ENCODE data around the gene RAMP2.

DNA sequence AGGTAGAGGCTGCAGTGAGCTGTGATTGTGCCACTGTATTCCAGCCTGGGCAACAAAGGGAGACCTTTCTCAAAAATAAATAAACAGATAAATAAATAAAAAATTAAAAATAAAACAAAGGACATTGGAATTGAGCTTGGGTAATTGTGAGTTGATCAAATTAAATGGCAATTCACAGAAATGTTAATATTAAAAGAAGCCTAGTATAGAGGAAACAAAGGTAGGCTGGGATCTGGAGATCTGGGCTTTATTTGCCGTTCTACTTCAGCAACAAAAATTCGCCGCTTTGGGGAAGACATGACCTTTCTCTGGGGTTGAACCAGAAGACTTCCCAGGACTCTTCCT is 11.9 kb downstream of the RAMP2 start:
- TF ChIP-seq, protein P1, sequence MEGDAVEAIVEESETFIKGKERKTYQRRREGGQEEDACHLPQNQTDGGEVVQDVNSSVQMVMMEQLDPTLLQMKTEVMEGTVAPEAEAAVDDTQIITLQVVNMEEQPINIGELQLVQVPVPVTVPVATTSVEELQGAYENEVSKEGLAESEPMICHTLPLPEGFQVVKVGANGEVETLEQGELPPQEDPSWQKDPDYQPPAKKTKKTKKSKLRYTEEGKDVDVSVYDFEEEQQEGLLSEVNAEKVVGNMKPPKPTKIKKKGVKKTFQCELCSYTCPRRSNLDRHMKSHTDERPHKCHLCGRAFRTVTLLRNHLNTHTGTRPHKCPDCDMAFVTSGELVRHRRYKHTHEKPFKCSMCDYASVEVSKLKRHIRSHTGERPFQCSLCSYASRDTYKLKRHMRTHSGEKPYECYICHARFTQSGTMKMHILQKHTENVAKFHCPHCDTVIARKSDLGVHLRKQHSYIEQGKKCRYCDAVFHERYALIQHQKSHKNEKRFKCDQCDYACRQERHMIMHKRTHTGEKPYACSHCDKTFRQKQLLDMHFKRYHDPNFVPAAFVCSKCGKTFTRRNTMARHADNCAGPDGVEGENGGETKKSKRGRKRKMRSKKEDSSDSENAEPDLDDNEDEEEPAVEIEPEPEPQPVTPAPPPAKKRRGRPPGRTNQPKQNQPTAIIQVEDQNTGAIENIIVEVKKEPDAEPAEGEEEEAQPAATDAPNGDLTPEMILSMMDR (IDR thresholded peaks at IDR 0.05), result no peak
- TF ChIP-seq USF2 (CRISPR knock-in tag; IDR thresholded peaks at IDR 0.05) (no peak), NR2C2 (CRISPR knock-in tag; IDR thresholded peaks at IDR 0.05) (no peak), ZMAT4 (CRISPR knock-in tag; IDR thresholded peaks at IDR 0.05) (no peak), RELA (CRISPR knock-in tag; IDR thresholded peaks at IDR 0.05; ENCODE audit: borderline replicate concordance) (no peak), NR1H2 (CRISPR knock-in tag; IDR thresholded peaks at IDR 0.05) (no peak), E2F1 (CRISPR knock-in tag; IDR thresholded peaks at IDR 0.05) (no peak), MYBL2 (CRISPR knock-in tag; IDR thresholded peaks at IDR 0.05) (no peak), ATF1 (CRISPR knock-in tag; IDR thresholded peaks at IDR 0.05) (no peak), KAT7 (CRISPR knock-in tag; IDR thresholded peaks at IDR 0.05; ENCODE audit: borderline replicate concordance) (no peak), FOXP1 (CRISPR knock-in tag; IDR thresholded peaks at IDR 0.05; ENCODE audit: borderline replicate concordance) (no peak)
- TF ChIP-seq, protein P2, sequence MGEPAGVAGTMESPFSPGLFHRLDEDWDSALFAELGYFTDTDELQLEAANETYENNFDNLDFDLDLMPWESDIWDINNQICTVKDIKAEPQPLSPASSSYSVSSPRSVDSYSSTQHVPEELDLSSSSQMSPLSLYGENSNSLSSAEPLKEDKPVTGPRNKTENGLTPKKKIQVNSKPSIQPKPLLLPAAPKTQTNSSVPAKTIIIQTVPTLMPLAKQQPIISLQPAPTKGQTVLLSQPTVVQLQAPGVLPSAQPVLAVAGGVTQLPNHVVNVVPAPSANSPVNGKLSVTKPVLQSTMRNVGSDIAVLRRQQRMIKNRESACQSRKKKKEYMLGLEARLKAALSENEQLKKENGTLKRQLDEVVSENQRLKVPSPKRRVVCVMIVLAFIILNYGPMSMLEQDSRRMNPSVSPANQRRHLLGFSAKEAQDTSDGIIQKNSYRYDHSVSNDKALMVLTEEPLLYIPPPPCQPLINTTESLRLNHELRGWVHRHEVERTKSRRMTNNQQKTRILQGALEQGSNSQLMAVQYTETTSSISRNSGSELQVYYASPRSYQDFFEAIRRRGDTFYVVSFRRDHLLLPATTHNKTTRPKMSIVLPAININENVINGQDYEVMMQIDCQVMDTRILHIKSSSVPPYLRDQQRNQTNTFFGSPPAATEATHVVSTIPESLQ (CRISPR knock-in tag; IDR thresholded peaks at IDR 0.05), result no peak
- TF ChIP-seq, protein P3, sequence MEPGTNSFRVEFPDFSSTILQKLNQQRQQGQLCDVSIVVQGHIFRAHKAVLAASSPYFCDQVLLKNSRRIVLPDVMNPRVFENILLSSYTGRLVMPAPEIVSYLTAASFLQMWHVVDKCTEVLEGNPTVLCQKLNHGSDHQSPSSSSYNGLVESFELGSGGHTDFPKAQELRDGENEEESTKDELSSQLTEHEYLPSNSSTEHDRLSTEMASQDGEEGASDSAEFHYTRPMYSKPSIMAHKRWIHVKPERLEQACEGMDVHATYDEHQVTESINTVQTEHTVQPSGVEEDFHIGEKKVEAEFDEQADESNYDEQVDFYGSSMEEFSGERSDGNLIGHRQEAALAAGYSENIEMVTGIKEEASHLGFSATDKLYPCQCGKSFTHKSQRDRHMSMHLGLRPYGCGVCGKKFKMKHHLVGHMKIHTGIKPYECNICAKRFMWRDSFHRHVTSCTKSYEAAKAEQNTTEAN (CRISPR knock-in tag; IDR thresholded peaks at IDR 0.05), result no peak
